Right ventricle myocardium superior (tissue), 1 donor: ENCODE results near the gene EPHB1. TPM values are rescaled to one million over a fixed set of nuclear protein-coding genes. Genes with fewer than 3 reads are reported as not detected.
A peak's percentile ranks its signal among the peaks of the same experiment; 100 is the strongest.

Experiments used
- ATAC-seq: fragments of 200-7000 bp; cut with Tn5 transposase; one replicate; pipeline ENCODE4 v1.9.1; 2020; ENCODE audit warnings: mild to moderate bottlenecking; ENCODE audit not compliant: poor library complexity
- DNase-seq: peaks from one replicate; pipeline ENCODE4 v3.0.0-alpha.2; 2020
- intact Hi-C: fragments of 100-400 bp; cut with DNase I; formaldehyde crosslinking; loops from one replicate; pipeline ENCODE4 v1.11.2; 2022
- total RNA-seq: library from RNA; stranded (reverse); fragmentation: NEBNext Ultra II Directional; extraction: Animal tissue kit (Norgen Biotek cat#: 25700); gene quantifications from one replicate; pipeline ENCODE4 v1.2.1, GENCODE V29; 2021
- donor health status: DM: no; HTN: yes; CAD: no; lungs with severe emphysema.

EPHB1 gene
- total RNA-seq, 1 donor from 2014 or later = 1.1 TPM

DNA sequence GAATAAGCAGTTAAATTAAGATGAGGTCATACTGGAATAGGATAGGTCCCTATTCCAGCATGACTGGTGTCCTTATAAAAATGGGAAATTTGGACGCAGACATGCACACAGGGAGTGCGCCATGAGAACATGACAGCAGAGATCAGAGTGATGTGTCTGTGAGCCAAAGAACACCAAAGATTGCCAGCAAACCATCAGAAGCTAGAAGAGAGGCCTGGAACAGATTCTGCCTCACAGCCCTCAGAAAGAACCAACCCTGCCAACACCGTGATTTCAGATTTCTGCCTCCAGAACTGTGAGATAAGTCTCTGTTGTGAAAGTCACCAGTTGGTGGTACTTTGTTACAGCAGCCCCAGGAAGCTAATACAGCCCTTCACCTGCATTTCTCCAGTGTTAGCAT is 34.7 kb downstream of the EPHB1 start:
- DNase-seq (no peak), ATAC-seq (no peak)
- intact Hi-C loops = no loop called here

DNA sequence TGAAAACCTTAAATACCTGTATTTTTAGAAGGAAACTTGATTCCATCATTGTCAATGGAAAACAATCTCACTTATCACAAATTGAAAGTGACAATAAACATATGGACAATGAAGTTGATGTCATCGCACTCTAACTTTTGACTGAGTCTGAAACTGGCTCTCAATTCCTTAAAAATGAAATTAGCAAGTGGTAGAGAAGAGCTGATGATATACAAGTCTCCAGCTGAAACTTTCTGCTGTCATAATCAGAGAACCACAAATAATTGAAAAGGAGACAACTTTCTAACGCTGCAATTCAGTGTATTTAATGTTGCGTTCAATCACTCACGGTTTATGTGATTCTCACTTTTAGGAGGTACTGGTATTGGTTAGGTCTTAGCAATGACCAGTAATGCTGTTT is 37.5 kb downstream of the EPHB1 start:
- intact Hi-C loops = no loop called here
- DNase-seq = no peak
- no peak for ATAC-seq

DNA sequence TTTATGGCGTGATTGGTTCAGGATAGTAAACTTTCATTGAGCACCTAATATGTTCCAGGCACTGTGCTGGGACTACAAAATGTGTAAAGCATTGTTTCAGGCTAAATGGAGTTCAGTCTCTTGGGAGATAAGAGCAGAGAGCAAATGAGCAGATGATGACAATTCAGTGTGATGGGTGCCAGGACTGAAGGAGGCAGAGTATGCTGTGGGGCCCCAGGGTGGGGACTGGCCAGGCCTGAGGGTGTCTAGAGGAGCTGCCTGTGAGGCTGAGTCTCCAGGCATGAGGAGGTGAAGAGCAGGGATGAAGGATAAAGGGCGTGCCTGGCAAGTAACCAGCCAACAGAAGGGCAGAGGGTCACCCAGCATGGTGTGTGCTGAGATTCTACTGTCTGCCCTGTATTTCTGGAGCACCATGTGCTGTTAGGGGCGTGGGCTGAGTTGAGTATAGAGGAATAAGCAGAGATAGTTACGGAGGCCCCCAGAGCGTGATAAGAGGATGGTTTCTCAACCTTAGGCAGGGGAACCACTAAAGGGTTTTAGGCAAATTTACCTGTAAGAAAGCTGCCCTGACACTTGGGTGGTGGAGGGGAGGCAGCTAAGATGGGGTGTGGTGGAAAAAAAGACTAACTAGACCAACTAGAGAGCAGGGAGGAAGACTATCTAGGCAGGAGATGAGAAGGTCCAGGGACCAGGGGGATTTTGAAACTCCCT is 38.5 kb downstream of the EPHB1 start:
- ATAC-seq (no peak), DNase-seq (no peak)
- intact Hi-C loops = no loop called here

DNA sequence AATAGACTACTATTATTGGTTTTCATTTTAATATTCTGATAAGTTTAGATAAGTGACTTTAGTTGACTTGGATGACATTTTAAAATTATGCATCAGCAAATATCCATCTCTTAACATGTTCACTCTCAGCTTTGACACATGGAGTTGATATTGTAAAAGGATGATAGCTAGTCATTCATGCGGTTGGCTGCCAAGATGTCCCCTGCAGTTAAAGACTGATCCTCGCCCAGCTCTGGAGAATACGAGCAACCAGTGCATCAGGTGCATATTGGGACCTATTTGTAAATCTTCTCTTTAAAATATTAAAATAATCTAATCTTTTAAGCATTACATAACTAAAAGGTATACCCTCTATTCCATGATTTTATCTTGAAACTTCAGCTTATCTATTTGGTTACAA is 41.9 kb downstream of the EPHB1 start:
- no peak for DNase-seq
- ATAC-seq = no peak
- intact Hi-C loops = no loop called here

DNA sequence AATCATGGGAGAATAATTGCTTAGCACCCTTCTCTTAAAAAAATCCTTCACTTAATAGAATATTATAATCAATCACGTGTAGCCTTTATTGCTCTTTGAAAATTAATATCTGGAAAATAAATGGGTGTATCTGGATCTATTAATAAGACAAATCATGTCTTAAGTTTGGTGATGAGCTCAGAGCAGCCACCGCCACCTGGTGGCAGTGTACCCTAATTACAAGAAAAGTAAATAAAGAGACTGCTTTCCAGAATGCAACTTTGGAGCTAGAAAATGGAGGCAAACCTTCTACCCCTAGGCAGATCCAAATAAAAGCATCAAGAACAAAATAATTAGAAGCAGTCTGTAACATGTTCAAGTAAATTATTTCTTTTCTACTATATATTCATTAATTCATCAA is 43.5 kb downstream of the EPHB1 start:
- no peak for ATAC-seq
- no peak for DNase-seq
- intact Hi-C loops = no loop called here

DNA sequence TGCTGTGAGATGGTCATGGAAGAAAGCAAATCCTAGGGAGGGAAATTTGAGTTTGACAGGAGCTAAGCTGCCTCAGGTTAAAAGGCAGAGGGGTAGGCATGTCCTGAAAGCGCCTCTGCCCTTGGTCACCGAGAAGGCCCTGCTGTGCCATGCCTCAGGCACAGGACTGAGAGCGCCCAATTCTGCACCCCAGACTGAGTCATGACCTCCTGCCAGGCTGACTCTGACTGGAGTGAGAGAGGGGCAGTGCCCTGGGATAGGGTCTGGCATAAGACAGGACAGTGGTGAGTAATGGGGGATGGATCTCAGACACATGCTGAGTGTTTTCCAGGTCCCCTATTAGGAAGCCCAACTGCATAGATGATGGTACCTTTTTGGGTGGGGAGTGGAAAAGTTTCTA is 44.4 kb downstream of the EPHB1 start:
- no peak for DNase-seq
- intact Hi-C loops = no loop called here
- no peak for ATAC-seq

DNA sequence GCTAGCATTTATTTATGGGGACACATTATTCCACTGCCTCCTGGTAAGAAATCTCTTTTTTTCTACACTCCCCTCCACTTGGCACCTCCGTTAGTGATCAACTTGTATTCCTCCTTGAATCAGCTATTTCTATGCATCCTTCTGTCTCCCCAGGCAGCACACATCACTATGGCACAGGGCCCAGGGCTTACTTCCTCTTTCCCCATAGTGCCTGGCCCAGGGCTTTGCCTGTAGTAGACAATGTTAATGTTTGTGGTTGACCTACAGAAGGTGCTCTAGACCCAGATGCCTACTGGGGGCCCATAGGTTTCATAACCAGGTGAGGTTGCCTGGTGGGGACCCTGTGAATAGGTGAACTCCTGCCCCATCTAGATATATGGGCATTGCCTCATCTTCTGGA is 44.9 kb downstream of the EPHB1 start:
- ATAC-seq = no peak
- peak; percentile 60 for DNase-seq
- intact Hi-C loops = no loop called here

DNA sequence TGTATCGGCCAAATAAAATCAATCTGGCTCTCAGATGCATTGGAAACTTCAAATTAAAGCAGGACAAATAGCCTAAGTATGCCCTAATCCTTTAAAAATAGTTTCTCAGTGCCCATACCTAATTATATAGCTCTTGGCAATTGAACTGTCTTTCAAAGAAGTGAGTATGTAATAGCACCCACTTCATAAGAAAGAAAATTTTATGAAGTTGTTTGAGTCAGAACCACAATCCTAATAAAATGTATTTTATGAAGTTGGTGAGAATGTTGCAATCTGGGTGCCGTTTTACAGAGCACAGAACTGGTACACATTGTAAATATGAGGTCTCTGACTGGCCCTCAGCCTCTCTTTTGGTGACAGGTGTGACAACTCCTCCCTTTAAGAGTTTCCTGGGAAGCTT is 45.4 kb downstream of the EPHB1 start:
- intact Hi-C loops = no loop called here
- DNase-seq (no peak), ATAC-seq (no peak)

DNA sequence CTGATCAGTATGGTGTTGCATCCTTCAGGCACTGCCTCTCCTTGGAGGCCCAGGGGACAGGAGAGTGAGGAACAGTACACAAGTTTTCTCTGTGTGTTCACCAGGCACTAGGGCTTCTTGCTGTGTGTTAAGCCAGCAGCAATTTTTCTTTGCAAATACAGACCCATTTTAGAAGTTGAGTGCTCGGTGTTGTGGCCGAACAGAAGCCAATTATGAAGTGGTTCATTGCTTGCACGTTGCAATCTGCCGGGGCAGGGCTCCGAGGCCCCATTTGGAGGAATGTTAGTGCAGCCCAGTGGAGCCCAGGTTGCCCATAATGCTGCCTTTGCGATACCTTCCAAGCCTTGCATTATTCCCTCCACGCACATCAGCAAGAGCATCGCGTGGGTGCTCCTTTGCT is 51.0 kb downstream of the EPHB1 start:
- intact Hi-C loops = no loop called here
- ATAC-seq = no peak
- no peak for DNase-seq

DNA sequence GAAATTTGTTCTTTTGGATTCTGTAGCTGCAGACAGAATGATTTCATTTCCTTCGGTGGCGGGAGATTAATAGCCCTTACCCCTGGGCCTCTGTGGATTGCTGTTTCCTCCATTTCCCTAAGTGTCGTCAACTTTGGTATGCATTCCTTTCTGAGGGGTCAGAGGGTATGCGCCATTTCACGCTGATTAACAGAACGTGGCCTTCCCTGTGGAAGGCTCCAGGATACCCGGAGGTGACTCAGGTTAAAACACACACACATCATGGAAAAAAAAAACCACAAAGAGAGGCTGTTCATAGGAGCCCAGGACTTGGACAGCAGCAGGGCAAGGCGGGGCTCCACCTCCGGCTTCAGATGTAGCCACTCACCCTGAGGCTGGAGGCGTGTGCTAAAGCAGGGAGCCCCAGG is 51.9 kb downstream of the EPHB1 start:
- DNase-seq = no peak
- intact Hi-C loops = no loop called here
- no peak for ATAC-seq

DNA sequence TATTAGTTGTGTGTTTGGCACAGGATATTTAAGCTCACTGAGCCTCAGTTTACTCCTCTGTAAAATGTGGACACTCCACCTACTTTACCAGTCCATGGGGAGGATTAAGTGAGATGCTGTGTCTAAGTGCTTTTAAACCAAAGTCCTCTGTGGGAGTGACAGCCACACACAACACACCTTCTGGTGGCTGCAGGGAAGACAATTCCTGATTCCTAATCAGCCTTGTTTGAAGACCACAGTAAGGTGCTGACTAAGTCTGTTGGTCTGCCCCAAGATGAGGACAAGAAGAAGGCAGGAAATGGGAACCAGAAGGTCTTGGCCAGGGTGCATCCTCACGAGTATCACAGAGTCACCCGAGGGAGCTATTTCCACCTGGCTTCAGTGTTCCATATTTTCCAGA is 52.3 kb downstream of the EPHB1 start:
- DNase-seq = no peak
- ATAC-seq = no peak
- intact Hi-C loops = no loop called here

DNA sequence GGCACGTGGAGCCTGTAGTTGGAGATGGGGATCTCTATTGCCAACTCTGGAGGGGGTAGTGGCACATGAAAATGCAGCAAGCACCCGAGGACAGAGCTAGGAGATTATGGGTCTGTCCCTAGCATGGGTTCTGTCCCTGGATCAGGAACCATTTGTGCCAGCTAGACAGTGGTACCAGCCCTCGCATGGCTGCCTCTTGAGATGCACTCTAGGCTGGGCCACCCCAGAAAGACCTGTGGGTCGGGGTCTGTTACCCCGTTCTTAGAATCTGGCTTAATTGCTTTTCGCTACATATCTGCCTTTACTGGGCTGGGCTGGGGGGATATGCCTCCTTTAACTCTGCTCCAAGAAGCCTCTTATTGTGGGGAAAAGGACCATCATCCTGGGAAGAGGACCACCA is 54.5 kb downstream of the EPHB1 start:
- intact Hi-C loops = no loop called here
- no peak for DNase-seq
- no peak for ATAC-seq

DNA sequence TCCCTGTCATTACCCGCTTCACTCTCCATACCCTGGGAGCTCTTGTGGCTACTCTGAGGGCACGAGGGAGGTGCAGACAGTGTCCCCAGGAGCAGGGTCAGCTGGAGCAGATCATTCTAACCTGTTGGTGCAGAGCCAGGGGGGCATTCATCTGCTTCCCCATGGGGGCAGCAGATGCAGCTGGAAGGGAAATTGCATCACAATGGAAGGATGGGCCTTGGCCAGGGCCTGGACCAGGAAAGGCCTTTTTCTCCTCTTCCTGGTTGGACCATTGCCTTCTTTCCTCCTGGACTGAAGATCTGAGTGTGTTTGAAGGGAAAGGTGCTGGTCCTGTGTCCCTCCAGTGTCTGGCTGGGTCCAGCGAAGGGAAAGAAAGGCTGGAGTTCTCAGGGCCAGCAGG is 55.7 kb downstream of the EPHB1 start:
- ATAC-seq (no peak), DNase-seq (no peak)
- intact Hi-C loops = no loop called here

DNA sequence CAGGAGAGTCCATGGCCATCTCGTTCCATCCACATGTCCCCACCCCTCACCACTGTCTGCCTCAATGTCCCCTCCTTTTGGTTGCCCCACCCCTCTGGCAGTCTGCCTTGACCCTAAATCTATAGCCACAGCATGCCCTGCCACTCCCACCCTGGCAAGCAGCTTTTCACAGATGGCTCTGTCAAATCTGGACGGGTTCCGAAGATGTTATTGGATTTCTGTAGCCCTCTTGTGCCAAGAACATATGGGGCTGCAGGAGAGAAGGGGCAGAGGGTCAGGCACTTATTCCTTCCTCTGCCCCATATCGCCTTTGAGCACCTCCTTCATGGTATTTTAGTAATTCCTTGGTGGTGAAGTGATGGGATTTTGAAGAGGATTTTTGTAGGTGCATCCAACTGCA is 57.1 kb downstream of the EPHB1 start:
- intact Hi-C loops = no loop called here
- no peak for DNase-seq
- no peak for ATAC-seq

DNA sequence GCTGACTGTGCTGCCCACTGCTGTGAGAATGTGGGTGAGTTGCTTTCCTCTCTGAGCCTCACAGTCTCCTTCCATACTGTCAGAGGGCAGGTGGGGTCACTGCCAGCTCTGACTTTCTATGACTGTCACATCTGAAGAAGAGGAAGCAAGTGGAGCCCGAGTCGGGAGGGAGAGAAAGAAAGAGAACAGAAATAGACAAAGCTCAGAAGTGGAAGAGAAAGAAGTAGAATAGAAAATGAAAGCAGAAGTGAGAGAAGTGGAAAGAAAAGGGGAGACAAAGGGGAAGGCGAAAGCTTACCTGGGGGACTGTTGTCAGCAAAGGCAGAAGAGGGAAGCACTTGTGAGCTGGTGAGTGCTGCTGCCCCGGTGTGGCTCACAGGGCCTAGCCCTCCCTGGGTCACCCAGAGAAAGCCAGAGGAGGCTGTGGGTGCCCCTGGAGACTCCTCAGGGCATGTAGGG is 57.9 kb downstream of the EPHB1 start:
- ATAC-seq = peak; percentile 27
- intact Hi-C loops = no loop called here
- peak; percentile 47 for DNase-seq

DNA sequence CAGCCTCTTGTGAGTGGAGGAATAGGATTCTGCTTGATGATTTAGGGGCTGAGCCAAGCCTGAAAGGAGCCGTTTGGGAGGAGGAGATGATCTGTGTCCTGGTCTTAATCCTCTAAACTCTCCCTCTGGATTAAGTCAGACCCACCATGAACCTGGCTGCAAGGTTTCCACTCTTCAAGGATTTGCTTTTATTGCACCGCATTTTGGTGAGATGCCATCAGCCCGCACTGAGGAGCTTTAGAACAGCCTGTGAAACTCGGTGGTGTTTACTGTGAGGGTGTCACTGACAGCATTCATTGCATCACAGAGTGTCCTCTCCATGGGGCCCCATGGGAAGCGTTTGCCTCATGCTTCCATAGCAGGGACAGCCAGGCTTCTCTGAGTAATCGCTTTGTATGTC is 59.2 kb downstream of the EPHB1 start:
- ATAC-seq (no peak), DNase-seq (no peak)

DNA sequence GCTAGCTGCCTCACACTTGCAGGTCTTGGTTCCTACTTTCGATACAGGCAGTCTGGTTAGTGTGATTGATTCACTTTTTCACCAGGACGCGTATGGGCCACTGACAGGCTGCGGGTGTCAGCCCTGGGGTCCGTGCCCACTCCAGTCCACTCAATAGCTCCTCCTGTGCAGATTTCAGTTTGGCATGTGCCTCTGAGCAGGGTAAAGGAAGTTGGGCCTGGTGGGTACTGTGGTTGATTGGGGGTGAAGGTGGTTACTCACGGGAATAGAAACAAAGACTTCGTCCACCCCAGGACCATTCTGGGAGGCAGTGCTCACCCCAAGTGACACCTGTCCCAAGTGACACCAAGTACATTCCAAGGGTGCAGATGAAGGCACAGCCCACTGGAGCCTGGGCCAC is 62.3 kb downstream of the EPHB1 start:
- intact Hi-C loops = no loop called here
- ATAC-seq = no peak
- DNase-seq = no peak

More for the DNA sequence above, 59.2 kb downstream of the EPHB1 start:
- intact Hi-C loops = no loop called here

DNA sequence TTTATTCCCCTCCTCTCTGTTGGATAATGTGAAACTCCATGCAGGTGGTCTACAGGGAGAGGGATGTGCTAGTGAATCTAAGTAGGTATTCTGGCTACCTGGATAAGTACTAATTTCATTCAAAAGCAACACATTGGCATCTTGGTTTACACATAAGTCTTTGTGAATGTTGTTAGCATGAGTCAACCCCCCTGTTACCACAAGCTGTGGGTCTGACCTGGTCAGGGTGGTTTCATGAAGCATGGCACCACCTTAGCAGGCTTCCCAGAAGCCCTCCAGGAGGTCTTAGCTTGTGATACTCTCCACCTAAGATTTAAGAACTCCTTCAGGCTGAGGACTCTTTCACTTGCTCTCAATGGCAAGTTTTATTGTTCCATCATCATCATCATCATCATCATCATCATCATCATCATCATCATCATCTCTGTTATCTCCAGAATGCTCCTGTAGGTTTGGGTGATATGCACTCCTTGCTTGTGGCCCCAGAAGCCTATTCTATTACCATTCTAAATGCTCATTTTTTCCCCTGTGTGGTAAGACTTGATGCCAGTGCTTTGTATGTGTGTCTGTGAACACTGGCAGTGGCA is 62.8 kb downstream of the EPHB1 start:
- DNase-seq = no peak
- ATAC-seq = no peak
- intact Hi-C loops = no loop called here

DNA sequence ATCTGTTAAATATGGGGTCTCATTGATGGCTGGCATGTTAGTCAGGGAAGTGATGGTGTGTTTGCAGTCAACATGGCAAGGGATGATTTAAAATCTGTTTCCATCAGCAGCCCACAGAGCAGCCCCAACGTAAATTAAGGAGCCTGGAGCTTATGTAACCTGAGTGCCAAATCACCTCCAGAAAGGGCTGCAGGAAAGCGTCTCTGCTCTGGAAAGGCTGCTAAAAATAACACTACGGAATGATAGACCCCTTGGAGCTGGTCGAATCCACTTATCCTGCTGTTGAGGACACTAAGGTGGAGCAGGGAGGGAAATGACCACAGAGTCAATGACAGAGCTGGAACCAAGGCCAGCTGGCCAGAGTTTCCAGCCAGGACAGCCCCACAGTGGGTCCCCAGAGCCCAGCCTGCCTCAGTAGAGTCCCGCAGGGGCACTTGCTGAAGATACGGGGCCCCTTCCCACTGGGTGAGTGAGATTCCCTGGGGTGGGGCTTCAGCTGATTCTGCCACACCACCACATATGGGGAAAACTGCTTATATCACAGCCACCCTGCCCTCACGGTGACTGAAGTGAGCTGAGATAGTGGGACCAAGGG is 63.5 kb downstream of the EPHB1 start:
- ATAC-seq (no peak), DNase-seq (no peak)
- intact Hi-C loops = no loop called here

DNA sequence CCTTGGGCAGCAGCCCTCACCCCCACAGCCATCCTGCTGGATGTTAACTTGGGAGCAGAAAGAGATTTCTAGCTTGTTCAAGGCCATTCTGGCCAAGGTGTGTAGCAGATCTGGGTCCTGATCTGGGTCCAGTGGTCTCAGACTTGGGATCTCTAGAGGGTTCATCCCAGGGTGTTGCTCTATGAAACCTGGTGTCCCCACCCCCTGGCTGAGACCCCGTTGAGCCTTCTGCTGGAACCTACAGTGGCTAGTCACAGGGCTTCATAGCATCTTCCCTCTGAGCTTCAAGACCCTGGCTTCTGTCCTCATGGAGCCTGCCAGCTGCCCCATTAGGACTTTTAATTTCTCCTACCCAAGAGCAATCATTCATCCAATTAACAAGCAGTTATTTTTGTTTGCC is 64.3 kb downstream of the EPHB1 start:
- ATAC-seq = no peak
- intact Hi-C loops = no loop called here
- DNase-seq = no peak

DNA sequence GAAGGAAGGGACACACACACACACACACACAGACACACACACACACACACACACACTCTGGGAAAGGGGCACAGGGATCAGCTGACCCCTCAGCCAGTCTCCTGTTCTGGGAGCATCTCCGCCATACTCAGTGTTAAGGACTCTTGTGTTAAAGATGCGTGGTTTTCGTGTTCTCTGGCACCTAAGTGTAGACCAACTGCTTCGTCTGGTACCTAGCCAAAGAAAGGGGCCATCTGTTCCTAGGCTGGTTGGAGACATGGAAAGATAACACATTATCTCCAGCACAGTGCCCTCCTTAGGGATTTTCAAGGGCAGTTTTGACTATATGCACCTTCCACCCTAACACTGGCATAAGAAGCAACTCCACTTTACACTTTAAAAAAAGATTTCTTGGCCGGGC is 65.1 kb downstream of the EPHB1 start:
- ATAC-seq = no peak
- intact Hi-C loops = no loop called here
- no peak for DNase-seq
